H1 (cell line): Measurements from ENCODE around the gene PLCL2. TPM values are rescaled to one million over a fixed set of nuclear protein-coding genes. Genes with fewer than 3 reads are reported as not detected.

Experiments used
- CTCF ChIA-PET: fragments of 300-600 bp; sonication (Branson Sonifier 250); formaldehyde crosslinking; loops from one replicate; lab custom pipeline; 2021; ENCODE audit not compliant: partially characterized antibody; lab: Charles Lee
- POLR2A ChIA-PET: fragments of 300-600 bp; sonication (Branson Sonifier 250); formaldehyde crosslinking; loops from one replicate; lab custom pipeline; 2021; ENCODE audit warnings: inconsistent platforms; ENCODE audit not compliant: partially characterized antibody; lab: Charles Lee
- DNase-seq, 2 experiments: peaks; one replicate each; pipeline versions ENCODE4 v3.0.0 to v3.0.0-alpha.2; 2010 to 2022; ENCODE audit warnings: low spot score in 2 of 2, low read depth in 1 of 2, mixed read lengths in 1 of 2
- FAIRE-seq: peaks from 2 replicates; lab custom pipeline; 2011; peaks lifted over from hg19 to GRCh38; lab: Jason Lieb, UNC
- H2AFZ ChIP-seq: 2 replicates; pipeline ENCODE4 v1.8.1; 2012; ENCODE audit warnings: low read length, inconsistent platforms
- H2AK5ac ChIP-seq: 2 replicates; pipeline ENCODE4 v1.6.1; 2013; ENCODE audit warnings: low read depth, low read length
- H2BK120ac ChIP-seq: replicated peaks from 2 replicates; pipeline ENCODE3; 2013; ENCODE audit warnings: low read depth, low read length, inconsistent platforms
- H2BK12ac ChIP-seq: 2 replicates; pipeline ENCODE4 v1.6.1; 2013; ENCODE audit warnings: low read depth, low read length
- H2BK15ac ChIP-seq: 2 replicates; pipeline ENCODE4 v1.6.1; 2013; ENCODE audit warnings: low read length
- H2BK20ac ChIP-seq: 2 replicates; pipeline ENCODE4 v1.6.1; 2013; ENCODE audit warnings: low read length
- H2BK5ac ChIP-seq: 2 replicates; pipeline ENCODE4 v1.6.1; 2013; ENCODE audit warnings: low read depth, low read length
- H3K14ac ChIP-seq: 2 replicates; pipeline ENCODE4 v1.6.1; 2013; ENCODE audit warnings: inconsistent platforms; ENCODE audit not compliant: insufficient read length
- H3K18ac ChIP-seq: 2 replicates; pipeline ENCODE4 v1.6.1; 2013; ENCODE audit warnings: low read length; ENCODE audit errors: extremely low read depth
- H3K23ac ChIP-seq: 2 replicates; pipeline ENCODE4 v1.6.1; 2013; ENCODE audit warnings: inconsistent platforms; ENCODE audit not compliant: insufficient read length
- H3K23me2 ChIP-seq: 2 replicates; pipeline ENCODE4 v1.6.1; 2013; ENCODE audit warnings: low read depth, low read length
- H3K27ac ChIP-seq: 2 replicates; pipeline ENCODE4 v1.6.1; 2011; ENCODE audit warnings: low read depth, low read length, inconsistent platforms
- H3K27me3 ChIP-seq, 4 experiments: replicated peaks in 1 of 4; 1 replicate in 1 of 4; 2 replicates in 3 of 4; pipeline versions ENCODE4 v1.6.1 to v1.8.1; 2011 to 2013; ENCODE audit warnings: low read length in 3 of 4, mild to moderate bottlenecking in 3 of 4, inconsistent platforms in 2 of 4, mixed read lengths in 2 of 4, moderate library complexity in 1 of 4; ENCODE audit not compliant: control insufficient read depth in 3 of 4, insufficient read depth in 3 of 4; ENCODE audit errors: extremely low read depth in 1 of 4
- H3K36me3 ChIP-seq, 4 experiments: 2 replicates each; pipeline versions ENCODE4 v1.6.1 to v1.8.1; 2011 to 2013; ENCODE audit warnings: mild to moderate bottlenecking in 4 of 4, low read length in 3 of 4, moderate library complexity in 2 of 4, control low read depth in 1 of 4, inconsistent platforms in 1 of 4; ENCODE audit not compliant: insufficient read depth in 4 of 4, control insufficient read depth in 2 of 4
- H3K4ac ChIP-seq: replicated peaks from 2 replicates; pipeline ENCODE3; 2013; ENCODE audit warnings: low read length, low read depth, mixed read lengths, inconsistent platforms; ENCODE audit not compliant: insufficient read length
- H3K4me1 ChIP-seq, 4 experiments: replicated peaks in 1 of 4; 1 replicate in 1 of 4; 2 replicates in 3 of 4; pipeline versions ENCODE4 v1.6.1 to v1.8.1; 2011 to 2013; ENCODE audit warnings: low read length in 3 of 4, inconsistent platforms in 2 of 4, mixed read lengths in 1 of 4; ENCODE audit not compliant: insufficient read depth in 4 of 4, control insufficient read depth in 3 of 4
- H3K4me2 ChIP-seq, 2 experiments: 2 replicates each; pipeline versions ENCODE4 v1.6.1 to v1.8.1; 2011 to 2013; ENCODE audit warnings: low read depth in 2 of 2, low read length in 2 of 2, control low read depth in 1 of 2, inconsistent platforms in 1 of 2, mild to moderate bottlenecking in 1 of 2; ENCODE audit not compliant: insufficient read depth in 1 of 2
- H3K4me3 ChIP-seq, 4 experiments: fragments of 200-600, 300-600 bp in 1 of 4; sonication (generic), shearing (Covaris generic), sonication (Bioruptor Twin) in 1 of 4; 2 replicates each; pipeline versions ENCODE4 v1.5.1 to v1.8.1; 2011 to 2016; ENCODE audit warnings: low read length in 4 of 4, low read depth in 3 of 4, control low read depth in 2 of 4, inconsistent platforms in 2 of 4, mild to moderate bottlenecking in 2 of 4, mixed read lengths in 1 of 4, moderate library complexity in 1 of 4; ENCODE audit not compliant: insufficient read depth in 2 of 4; ENCODE audit errors: extremely low read depth in 1 of 4
- H3K56ac ChIP-seq: replicated peaks from 2 replicates; pipeline ENCODE3; 2013; ENCODE audit warnings: low read depth, mild to moderate bottlenecking, mixed read lengths, low read length, inconsistent platforms; ENCODE audit not compliant: insufficient read length
- H3K79me1 ChIP-seq: 2 replicates; pipeline ENCODE4 v1.6.1; 2013; ENCODE audit warnings: low read depth, low read length, control low read depth
- H3K79me2 ChIP-seq, 2 experiments: 2 replicates each; pipeline versions ENCODE4 v1.6.1 to v1.8.1; 2012 to 2013; ENCODE audit warnings: low read length in 2 of 2, mild to moderate bottlenecking in 2 of 2, inconsistent platforms in 1 of 2; ENCODE audit not compliant: insufficient read depth in 2 of 2, control insufficient read depth in 1 of 2
- H3K9ac ChIP-seq, 4 experiments: replicated peaks in 1 of 4; 1 replicate in 1 of 4; 2 replicates in 3 of 4; pipeline versions ENCODE4 v1.6.1 to v1.8.1; 2011 to 2013; ENCODE audit warnings: low read depth in 3 of 4, low read length in 3 of 4, control low read depth in 2 of 4, mild to moderate bottlenecking in 2 of 4, moderate library complexity in 2 of 4, inconsistent platforms in 1 of 4; ENCODE audit errors: extremely low read depth in 1 of 4
- H3K9me3 ChIP-seq, 2 experiments: 2 replicates each; pipeline versions ENCODE4 v1.6.1 to v1.8.1; 2012 to 2013; ENCODE audit warnings: mild to moderate bottlenecking in 2 of 2, moderate library complexity in 2 of 2, control low read depth in 1 of 2, inconsistent platforms in 1 of 2, low read depth in 1 of 2, low read length in 1 of 2, mixed read lengths in 1 of 2; ENCODE audit not compliant: insufficient read depth in 2 of 2
- H4K20me1 ChIP-seq, 2 experiments: replicated peaks in 1 of 2; 2 replicates each; pipeline versions ENCODE3 to v1.8.1; 2011 to 2013; ENCODE audit warnings: inconsistent platforms in 2 of 2, low read length in 2 of 2, mild to moderate bottlenecking in 1 of 2; ENCODE audit not compliant: insufficient read depth in 2 of 2, control insufficient read depth in 1 of 2
- H4K5ac ChIP-seq: 2 replicates; pipeline ENCODE4 v1.6.1; 2013; ENCODE audit warnings: low read length, low read depth, mixed read lengths, inconsistent platforms; ENCODE audit not compliant: insufficient read length
- H4K8ac ChIP-seq: 2 replicates; pipeline ENCODE4 v1.8.0; 2013; ENCODE audit warnings: mild to moderate bottlenecking, moderate library complexity, low read length, inconsistent platforms; ENCODE audit not compliant: insufficient read depth; ENCODE audit errors: extremely low read depth
- H4K91ac ChIP-seq: replicated peaks from 2 replicates; pipeline ENCODE3; 2013; ENCODE audit warnings: low read length, mixed read lengths, inconsistent platforms; ENCODE audit not compliant: insufficient read length
- CTCF ChIP-seq, 3 experiments: IDR thresholded peaks; 1 replicate in 2 of 3; 2 replicates in 1 of 3; pipeline versions ENCODE4 v1.5.1 to v1.6.1; 2011; ENCODE audit warnings: low read length in 3 of 3, mild to moderate bottlenecking in 3 of 3, inconsistent platforms in 2 of 3, low read depth in 1 of 3, moderate library complexity in 1 of 3; ENCODE audit not compliant: insufficient read depth in 1 of 3; ENCODE audit errors: control extremely low read depth in 1 of 3
- GTF2F1 ChIP-seq: IDR thresholded peaks from 2 replicates; pipeline ENCODE4 v1.6.1; 2012; ENCODE audit warnings: low read depth, low read length, improper control_type of control experiment, borderline replicate concordance
- SP4 ChIP-seq: IDR thresholded peaks from 2 replicates; pipeline ENCODE4 v1.6.1; 2012; ENCODE audit warnings: low read length, inconsistent platforms
- WGBS, 2 experiments: shearing (Covaris generic) in 1 of 2; methylation state at CpG; one replicate each; pipeline versions ENCODE4 v1.1.6 to v1.1.7; 2013 to 2015; ENCODE audit warnings: low lambda C conversion rate in 2 of 2, mixed read lengths in 2 of 2, inconsistent platforms in 1 of 2, low coverage in 1 of 2, missing lambda C conversion rate in 1 of 2; ENCODE audit not compliant: insufficient replicate concordance in 2 of 2, insufficient coverage in 1 of 2, insufficient read length in 1 of 2; ENCODE audit errors: extremely low coverage in 1 of 2, missing lambda C conversion rate in 1 of 2; 5-methylcytosine and 5-hydroxymethylcytosine counted together
- polyA plus RNA-seq, 7 experiments: library from polyadenylated mRNA; depleted of rRNA in 3 of 7; stranded (reverse) in 5 of 7; unstranded in 2 of 7; fragments of >200 nt in 5 of 7; fragments of 200-250 nt in 2 of 7; gene quantifications; 1 replicate in 5 of 7; 2 replicates in 1 of 7; 4 replicates in 1 of 7; pipeline versions ENCODE4 v1.2.1 to v1.2.3, GENCODE V29; 2011 to 2013; ENCODE audit warnings: missing spikeins in 2 of 7, mixed read lengths in 2 of 7
- total RNA-seq: library from RNA; stranded (reverse); fragmentation: NEBNext Ultra II Directional; extraction: Animal tissue kit (Norgen Biotek cat#: 25700); gene quantifications from 2 replicates; pipeline ENCODE4 v1.2.1, GENCODE V29; 2021

PLCL2 gene
- total and polyA plus RNA-seq, 2 of the 8 experiments (the other 6 are each of a cell fraction or from before 2014, with no cell fraction given): 3.5 to 6.8 TPM

- FAIRE-seq: no peak
- H3K27ac ChIP-seq: no peak overlapping the region
- H3K4me2 ChIP-seq: peak overlapping the region; percentile 79 to 93
- H3K14ac ChIP-seq: no peak overlapping the region
- no peak for DNase-seq
- H3K9ac ChIP-seq: peak overlapping the region in 1 of 4 experiments; percentile 45; a peak in 1 of 7 replicates
- H2BK5ac ChIP-seq: no peak overlapping the region
- H3K9me3 ChIP-seq: no peaks in the 10 kb centered on the region
- peaks cover 10% of the 10 kb centered on the region; the same call in 1 of the 2 replicates for H3K23me2 ChIP-seq
- H4K20me1 ChIP-seq: no peaks in the 10 kb centered on the region
- no peak overlapping the region for H2BK20ac ChIP-seq
- no peak overlapping the region; the same call in 1 of the 2 replicates for H2BK15ac ChIP-seq
- H3K79me1 ChIP-seq: no peaks in the 10 kb centered on the region
- H4K5ac ChIP-seq: no peak overlapping the region
- no peak overlapping the region for H4K8ac ChIP-seq
- no peak for TF ChIP-seq SP4
- TF ChIP-seq GTF2F1: no peak
- TF ChIP-seq CTCF (IDR thresholded peaks at IDR 0.05; ENCODE audit: control extremely low read depth in 1 of 3, insufficient read depth in 1 of 3, low read depth in 1 of 3, low read length in 3 of 3): no peak
- TF ChIP-seq, all 59 proteins: peak for 0
- Histone ChIP-seq H2AFZ (no peak overlapping the region), H3K4me1 (peaks cover 7 to 13% (median 11%) of the 10 kb centered on the region in 4 experiments), H3K79me2 (peaks cover 0 to 40% of the 10 kb centered on the region in 2 experiments; a peak in 3 of 4 replicates), H3K56ac (no peak overlapping the region), H3K18ac (no peak overlapping the region; the same call in 1 of the 2 replicates), H3K4me3 (peak overlapping the region; percentile 64 to 85 (median 66); a peak in 5 of 8 replicates), H2AK5ac (no peak overlapping the region), H2BK12ac (0 out of 2 replicates have a peak overlapping the region, but pooled peaks have one; percentile 46), H3K36me3 (no peaks in the 10 kb centered on the region; a peak in 1 of 8 replicates), H4K91ac (no peak overlapping the region), H3K4ac (no peak overlapping the region), H2BK120ac (no peak overlapping the region), H3K27me3 (peaks cover 0 to 18% (median 13%) of the 10 kb centered on the region in 4 experiments; a peak in 6 of 7 replicates), H3K23ac (no peak overlapping the region)
- ChIA-PET POLR2A (interaction anchor here (0.7 to 1.2 kb wide), 2 partner anchors 47 to 76 kb away, joined by 3 read pairs; no protein-coding TSS in a partner anchor), CTCF (interaction anchor here (1.3 to 1.8 kb wide), 3 partner anchors 8 to 18 kb away, joined by 3 to 8 read pairs (median 4); no protein-coding TSS in a partner anchor)
- whole genome bisulfite sequencing, 2 experiments: 82% methylated on average over 3 of the region's 3 CpGs; no CpG with 5 or more reads in 1 of the 2 experiments
These were observed 1.5 kb downstream of the PLCL2 start for GRCh38 chr3:16886303-16886683.
